Hepatocyte (in vitro differentiated cells): ENCODE results near the gene GPER1. TPM values are rescaled to one million over a fixed set of nuclear protein-coding genes. Genes with fewer than 3 reads are reported as not detected.

Source experiments
- DNase-seq: peaks from one replicate; pipeline ENCODE4 v3.0.0-alpha.2; 2016; ENCODE audit warnings: low spot score
- H2AFZ ChIP-seq: fragments of 200-600 bp; sonication (generic); 2 replicates; pipeline ENCODE4 v1.6.0; 2016; ENCODE audit warnings: antibody characterized with exemption, mild to moderate bottlenecking
- H3K27ac ChIP-seq: fragments of 200-600 bp; sonication (generic); 2 replicates; pipeline ENCODE4 v1.5.1; 2016; ENCODE audit warnings: mild to moderate bottlenecking
- H3K27me3 ChIP-seq: fragments of 200-600 bp; sonication (generic); 2 replicates; pipeline ENCODE4 v1.6.1; 2016
- H3K36me3 ChIP-seq: fragments of 200-600 bp; sonication (generic); replicated peaks from 2 replicates; pipeline ENCODE4 v1.5.1; 2016; ENCODE audit warnings: low read depth; ENCODE audit not compliant: insufficient read depth
- H3K4me1 ChIP-seq: fragments of 200-600 bp; sonication (generic); 2 replicates; pipeline ENCODE4 v1.5.1; 2016; ENCODE audit warnings: mild to moderate bottlenecking, moderate library complexity; ENCODE audit not compliant: insufficient read depth
- H3K4me2 ChIP-seq: fragments of 200-600 bp; sonication (generic); 2 replicates; pipeline ENCODE4 v1.6.0; 2016
- H3K4me3 ChIP-seq: fragments of 200-600 bp; sonication (generic); 2 replicates; pipeline ENCODE4 v1.5.1; 2016; ENCODE audit warnings: mild to moderate bottlenecking
- H3K79me2 ChIP-seq: fragments of 200-600 bp; sonication (generic); 2 replicates; pipeline ENCODE4 v1.6.0; 2017; ENCODE audit warnings: mild to moderate bottlenecking
- H3K9me2 ChIP-seq: fragments of 200-600 bp; sonication (generic); replicated peaks from 2 replicates; pipeline ENCODE4 v1.6.0; 2017; ENCODE audit warnings: mild to moderate bottlenecking; ENCODE audit not compliant: insufficient read depth
- H3K9me3 ChIP-seq: fragments of 200-600 bp; sonication (generic); 2 replicates; pipeline ENCODE4 v1.5.1; 2016; ENCODE audit warnings: low read depth, mild to moderate bottlenecking
- H4K20me1 ChIP-seq: fragments of 200-600 bp; sonication (generic); 2 replicates; pipeline ENCODE4 v1.6.0; 2016; ENCODE audit warnings: mild to moderate bottlenecking; ENCODE audit not compliant: insufficient read depth, poor library complexity, severe bottlenecking
- EZH2 ChIP-seq: fragments of 200-600 bp; sonication (generic); IDR thresholded peaks from 2 replicates; pipeline ENCODE4 v1.6.1; 2016; ENCODE audit warnings: antibody characterized with exemption, mild to moderate bottlenecking, borderline replicate concordance
- EZH2phosphoT487 ChIP-seq: fragments of 200-600 bp; sonication (generic); IDR thresholded peaks from one replicate; pipeline ENCODE4 v1.6.1; 2018; ENCODE audit warnings: antibody characterized with exemption, mild to moderate bottlenecking, low read depth, moderate library complexity; ENCODE audit not compliant: unreplicated experiment, severe bottlenecking
- WGBS: methylation state at CpG from one replicate; pipeline ENCODE4 v1.1.6; 2016; ENCODE audit warnings: low lambda C conversion rate; ENCODE audit errors: missing lambda C conversion rate; 5-methylcytosine and 5-hydroxymethylcytosine counted together
- polyA plus RNA-seq: library from polyadenylated mRNA; unstranded; fragments of >200 nt; fragmentation: Nextera tagmentation; extraction: Ambion mirVana; gene quantifications from 2 replicates; pipeline ENCODE4 v1.2.1, GENCODE V29; 2016
- total RNA-seq: library from RNA; depleted of rRNA; stranded (reverse); fragments of >200 nt; gene quantifications from 2 replicates; pipeline ENCODE4 v1.2.3, GENCODE V29; 2014
- TF ChIP-seq, protein P1 (sequence below): fragments of 200-600 bp; sonication (generic); IDR thresholded peaks from 2 replicates; pipeline ENCODE4 v1.5.1; 2016; ENCODE audit warnings: antibody characterized with exemption, mild to moderate bottlenecking; ENCODE audit not compliant: poor library complexity

GPER1 gene
- total and polyA plus RNA-seq, 2 experiments from 2014 or later = 4.5 to 11.1 TPM

GRCh38 chr7:1050254-1050906, 37.5 kb upstream of the GPER1 start:
- no peak overlapping the region for H3K4me2 ChIP-seq
- H3K27ac ChIP-seq = no peak overlapping the region
- no peak for DNase-seq
- no peak overlapping the region for H2AFZ ChIP-seq
- H3K79me2 ChIP-seq = peaks cover 14% of the 10 kb centered on the region
- TF ChIP-seq EZH2 = no peak
- TF ChIP-seq, protein P1, sequence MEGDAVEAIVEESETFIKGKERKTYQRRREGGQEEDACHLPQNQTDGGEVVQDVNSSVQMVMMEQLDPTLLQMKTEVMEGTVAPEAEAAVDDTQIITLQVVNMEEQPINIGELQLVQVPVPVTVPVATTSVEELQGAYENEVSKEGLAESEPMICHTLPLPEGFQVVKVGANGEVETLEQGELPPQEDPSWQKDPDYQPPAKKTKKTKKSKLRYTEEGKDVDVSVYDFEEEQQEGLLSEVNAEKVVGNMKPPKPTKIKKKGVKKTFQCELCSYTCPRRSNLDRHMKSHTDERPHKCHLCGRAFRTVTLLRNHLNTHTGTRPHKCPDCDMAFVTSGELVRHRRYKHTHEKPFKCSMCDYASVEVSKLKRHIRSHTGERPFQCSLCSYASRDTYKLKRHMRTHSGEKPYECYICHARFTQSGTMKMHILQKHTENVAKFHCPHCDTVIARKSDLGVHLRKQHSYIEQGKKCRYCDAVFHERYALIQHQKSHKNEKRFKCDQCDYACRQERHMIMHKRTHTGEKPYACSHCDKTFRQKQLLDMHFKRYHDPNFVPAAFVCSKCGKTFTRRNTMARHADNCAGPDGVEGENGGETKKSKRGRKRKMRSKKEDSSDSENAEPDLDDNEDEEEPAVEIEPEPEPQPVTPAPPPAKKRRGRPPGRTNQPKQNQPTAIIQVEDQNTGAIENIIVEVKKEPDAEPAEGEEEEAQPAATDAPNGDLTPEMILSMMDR = no peak
- no peak for TF ChIP-seq EZH2phosphoT487
- H3K9me3 ChIP-seq = no peaks in the 10 kb centered on the region
- H3K27me3 ChIP-seq = no peaks in the 10 kb centered on the region
- no peaks in the 10 kb centered on the region for H3K9me2 ChIP-seq
- no peak overlapping the region for H3K4me3 ChIP-seq
- WGBS = 91% methylated on average over 30 of the region's 30 CpGs
- H4K20me1 ChIP-seq = no peaks in the 10 kb centered on the region
- no peaks in the 10 kb centered on the region for H3K36me3 ChIP-seq
- peaks cover 23% of the 10 kb centered on the region for H3K4me1 ChIP-seq

DNA sequence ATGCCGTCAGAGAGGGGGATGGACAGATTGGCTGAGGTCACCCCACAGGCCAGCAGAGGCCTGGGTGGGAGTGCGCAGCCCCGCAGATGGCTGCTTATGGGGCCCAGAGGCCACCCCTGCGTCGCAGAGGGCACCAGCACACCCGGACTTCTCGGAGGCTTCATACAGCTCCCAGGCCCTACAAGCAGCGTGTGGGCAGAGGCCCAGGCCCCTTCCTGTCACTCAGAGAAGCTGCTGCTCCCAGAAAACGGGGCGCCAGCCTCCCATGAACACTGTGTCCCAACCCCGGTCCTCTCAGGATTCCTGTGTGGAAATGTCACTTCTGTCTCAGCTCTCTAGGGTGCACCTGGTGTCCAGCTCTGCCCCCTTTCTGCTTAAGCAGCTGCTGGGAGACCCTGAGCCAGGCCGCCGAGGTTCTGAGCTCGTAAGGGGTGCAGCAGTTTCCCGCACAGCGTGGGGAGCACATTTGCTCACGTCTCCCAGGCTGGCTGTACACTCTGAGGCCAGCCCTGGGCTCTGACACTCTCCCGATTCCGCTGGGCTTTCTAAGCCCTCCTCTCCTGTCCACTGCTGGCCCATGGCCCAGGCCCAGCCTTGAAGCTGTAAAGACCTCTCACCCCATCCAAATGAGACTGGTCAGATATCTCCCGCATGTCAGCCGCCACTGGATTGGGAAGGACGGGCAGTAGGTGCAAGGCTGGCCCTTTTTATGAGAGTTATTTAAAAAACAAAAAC, 36.8 kb upstream of the GPER1 start:
- no peak for DNase-seq
- no peaks in the 10 kb centered on the region for H3K9me2 ChIP-seq
- TF ChIP-seq, protein P1 = no peak
- TF ChIP-seq EZH2 (no peak), EZH2phosphoT487 (no peak)
- no peaks in the 10 kb centered on the region for H3K27me3 ChIP-seq
- H3K4me1 ChIP-seq = peaks cover 15% of the 10 kb centered on the region
- H3K36me3 ChIP-seq = no peaks in the 10 kb centered on the region
- WGBS = 93% methylated on average over 22 of the region's 22 CpGs
- no peak overlapping the region for H2AFZ ChIP-seq
- no peaks in the 10 kb centered on the region for H3K9me3 ChIP-seq
- peaks cover 14% of the 10 kb centered on the region for H3K79me2 ChIP-seq
- no peak overlapping the region for H3K4me3 ChIP-seq
- H3K27ac ChIP-seq = no peak overlapping the region
- H3K4me2 ChIP-seq = no peak overlapping the region
- no peaks in the 10 kb centered on the region for H4K20me1 ChIP-seq

- Histone ChIP-seq H3K4me1 (peaks cover 4% of the 10 kb centered on the region), H3K4me2 (no peak overlapping the region), H3K36me3 (no peaks in the 10 kb centered on the region), H3K9me2 (no peaks in the 10 kb centered on the region), H3K79me2 (peaks cover 11% of the 10 kb centered on the region), H3K27me3 (no peaks in the 10 kb centered on the region), H3K4me3 (no peak overlapping the region), H2AFZ (no peak overlapping the region), H3K9me3 (no peaks in the 10 kb centered on the region), H3K27ac (no peak overlapping the region), H4K20me1 (no peaks in the 10 kb centered on the region)
- DNase-seq = no peak
- TF ChIP-seq, protein P1 = no peak
- 85% methylated on average over 20 of the region's 20 CpGs for WGBS
These were observed 35.7 kb upstream of the GPER1 start for GRCh38 chr7:1052031-1052818.
